Mucosa of descending colon (tissue), 3 donors: ENCODE measurements around the gene LCN15. TPM values are rescaled to one million over a fixed set of nuclear protein-coding genes. Genes with fewer than 3 reads are reported as not detected.
A peak's percentile ranks its signal among the peaks of the same experiment; 100 is the strongest.
"Not testable (repeated sequence)": the region's sequence is repeated elsewhere in the genome, so short reads cannot be mapped to it uniquely, and the experiment has no call there.

Experiments used
- ATAC-seq: fragments of 200-7000 bp; cut with Tn5 transposase; one replicate; pipeline ENCODE4 v1.9.1; 2020; ENCODE audit warnings: mild to moderate bottlenecking, moderate library complexity
- DNase-seq, 3 donors: peaks; one replicate each; pipeline ENCODE4 v3.0.0-alpha.2; 2020
- H3K36me3 ChIP-seq: fragments of 200-600 bp; one replicate; pipeline ENCODE4 v1.8.0; 2021; ENCODE audit warnings: low read depth, mild to moderate bottlenecking
- H3K4me1 ChIP-seq: fragments of 200-600 bp; one replicate; pipeline ENCODE4 v1.8.0; 2021; ENCODE audit warnings: low read depth, mild to moderate bottlenecking
- H3K4me3 ChIP-seq: fragments of 200-600 bp; one replicate; pipeline ENCODE4 v1.8.0; 2021; ENCODE audit warnings: mild to moderate bottlenecking
- H3K9me3 ChIP-seq: fragments of 200-600 bp; one replicate; pipeline ENCODE4 v1.8.0; 2021; ENCODE audit warnings: mild to moderate bottlenecking
- intact Hi-C, 2 donors: fragments of 100-400 bp; cut with DNase I in 1 of 2; cut with micrococcal nuclease in 1 of 2; formaldehyde crosslinking; loops; one replicate each; pipeline versions ENCODE4 v1.11.0 to v1.11.1; 2022; cut with DNase I, micrococcal nuclease
- total RNA-seq, 3 donors: library from RNA; stranded (reverse); fragmentation: NEBNext Ultra II Directional in 2 of 3; extraction: Animal tissue kit (Norgen Biotek cat#: 25700) in 2 of 3; gene quantifications; one replicate each; pipeline versions ENCODE4 v1.2.1 to v1.2.4, GENCODE V29; 2021 to 2023
- TF ChIP-seq, protein P1 (sequence below): fragments of 200-600 bp; IDR thresholded peaks from one replicate; pipeline ENCODE4 v1.8.0; 2022; ENCODE audit warnings: antibody characterized with exemption, mild to moderate bottlenecking
- donor health status: DM: no; HTN: no; CAD: no; lungs with moderate emphysema.
- donor health status: DM: no; HTN: no; CAD: no.
- donor health status: DM: no; HTN: yes; CAD: no.

The LCN15 gene
- total RNA-seq, 3 donors from 2014 or later, result 1.6 to 17.2 (median 3.7) TPM

DNA sequence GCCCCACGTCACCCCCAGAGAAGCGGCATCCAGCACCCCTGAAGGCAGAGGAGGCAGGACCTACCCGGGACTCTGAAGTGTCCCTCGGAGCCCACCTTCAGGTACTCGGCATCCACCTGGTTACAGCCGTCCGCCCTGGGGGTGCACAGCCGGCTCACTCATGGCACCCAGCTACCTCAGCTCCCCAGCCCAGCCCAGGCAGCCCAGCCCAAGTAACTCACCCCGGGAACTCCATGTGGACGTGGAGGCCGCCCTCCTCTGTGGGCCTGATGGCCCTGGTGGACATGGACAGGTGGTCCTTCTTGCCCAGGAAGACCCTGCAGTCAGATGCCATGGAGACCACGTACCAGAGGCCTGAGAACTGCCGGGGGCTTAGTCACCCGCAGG is 676 bp downstream of the LCN15 start:
- intact Hi-C loops, result no loop called here
- peak in 2 of 3 donors; percentile 34 to 55 for DNase-seq
- H3K4me1 ChIP-seq, result peaks cover 14% of the 10 kb centered on the region
- no peak overlapping the region for H3K4me3 ChIP-seq
- ATAC-seq, result no peak
- TF ChIP-seq, protein P1, sequence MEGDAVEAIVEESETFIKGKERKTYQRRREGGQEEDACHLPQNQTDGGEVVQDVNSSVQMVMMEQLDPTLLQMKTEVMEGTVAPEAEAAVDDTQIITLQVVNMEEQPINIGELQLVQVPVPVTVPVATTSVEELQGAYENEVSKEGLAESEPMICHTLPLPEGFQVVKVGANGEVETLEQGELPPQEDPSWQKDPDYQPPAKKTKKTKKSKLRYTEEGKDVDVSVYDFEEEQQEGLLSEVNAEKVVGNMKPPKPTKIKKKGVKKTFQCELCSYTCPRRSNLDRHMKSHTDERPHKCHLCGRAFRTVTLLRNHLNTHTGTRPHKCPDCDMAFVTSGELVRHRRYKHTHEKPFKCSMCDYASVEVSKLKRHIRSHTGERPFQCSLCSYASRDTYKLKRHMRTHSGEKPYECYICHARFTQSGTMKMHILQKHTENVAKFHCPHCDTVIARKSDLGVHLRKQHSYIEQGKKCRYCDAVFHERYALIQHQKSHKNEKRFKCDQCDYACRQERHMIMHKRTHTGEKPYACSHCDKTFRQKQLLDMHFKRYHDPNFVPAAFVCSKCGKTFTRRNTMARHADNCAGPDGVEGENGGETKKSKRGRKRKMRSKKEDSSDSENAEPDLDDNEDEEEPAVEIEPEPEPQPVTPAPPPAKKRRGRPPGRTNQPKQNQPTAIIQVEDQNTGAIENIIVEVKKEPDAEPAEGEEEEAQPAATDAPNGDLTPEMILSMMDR, result no peak
- no peaks in the 10 kb centered on the region for H3K36me3 ChIP-seq
- no peaks in the 10 kb centered on the region for H3K9me3 ChIP-seq

DNA sequence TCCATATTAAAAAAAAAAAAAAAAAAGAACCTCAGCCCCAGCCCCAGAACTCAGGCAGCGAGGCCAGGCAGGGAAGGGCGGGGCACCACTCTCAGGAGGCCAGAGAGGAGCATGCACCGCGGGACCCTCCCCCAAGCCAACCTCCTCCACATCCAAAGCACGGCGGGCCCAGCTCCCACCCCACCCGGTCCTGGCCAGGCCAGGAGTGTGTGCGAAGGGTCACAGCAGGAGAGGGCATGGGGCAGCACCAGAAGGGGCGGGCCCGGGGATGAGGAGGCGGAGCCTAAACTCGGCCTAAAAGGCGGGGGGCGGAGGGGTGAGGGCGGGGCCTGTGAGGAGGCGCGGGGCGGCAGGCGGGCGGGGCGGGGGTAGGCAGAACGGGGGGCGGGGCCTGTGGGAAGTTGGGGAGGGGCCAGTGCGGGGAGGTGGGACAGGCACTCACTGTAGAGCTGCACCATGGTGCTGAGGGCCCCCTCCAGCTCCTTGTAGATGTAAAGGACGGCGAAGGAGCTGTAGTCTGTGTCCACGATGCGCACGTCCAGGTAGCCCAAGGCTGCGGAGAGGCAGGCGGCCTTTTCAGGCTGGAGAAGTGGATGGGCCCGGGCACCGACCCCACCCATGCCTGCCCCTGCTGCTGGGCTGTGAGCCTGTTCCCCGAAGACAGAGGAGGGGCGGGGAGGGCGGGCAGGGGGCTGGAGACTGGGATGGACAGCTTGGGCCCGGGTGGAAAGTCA is 1.2 kb downstream of the LCN15 start:
- peak; percentile 26 for ATAC-seq
- Histone ChIP-seq H3K4me3 (no peak overlapping the region), H3K9me3 (no peaks in the 10 kb centered on the region), H3K36me3 (no peaks in the 10 kb centered on the region), H3K4me1 (peaks cover 14% of the 10 kb centered on the region)
- peak; percentile 53 to 78 (median 67) for DNase-seq
- intact Hi-C loops, result no loop called here
- TF ChIP-seq, protein P1, result no peak

DNA sequence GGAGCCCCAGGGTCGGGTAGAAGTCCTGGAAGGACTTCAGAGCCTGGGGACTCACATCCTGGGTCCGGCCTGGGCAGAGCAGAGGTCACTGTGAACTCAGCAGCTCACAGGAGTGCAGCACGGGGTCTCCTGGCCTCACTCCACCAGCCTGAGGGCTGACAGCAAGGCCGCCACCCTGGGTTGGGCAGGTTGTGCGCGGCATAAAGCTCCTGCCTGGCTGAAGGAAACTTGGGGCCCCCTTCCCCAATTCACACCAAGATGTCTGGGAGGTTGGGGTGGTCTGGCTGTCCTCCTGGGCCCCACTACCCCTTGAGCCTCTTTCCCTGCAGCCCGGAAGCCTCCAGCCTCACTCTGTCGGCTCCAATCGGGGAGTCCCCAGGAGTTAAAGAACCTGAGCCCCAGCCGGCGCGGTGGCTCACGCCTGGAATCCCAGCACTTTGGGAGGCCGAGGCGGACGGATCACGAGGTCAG is 2.1 kb downstream of the LCN15 start:
- H3K9me3 ChIP-seq, result no peaks in the 10 kb centered on the region
- ATAC-seq, result no peak

DNA sequence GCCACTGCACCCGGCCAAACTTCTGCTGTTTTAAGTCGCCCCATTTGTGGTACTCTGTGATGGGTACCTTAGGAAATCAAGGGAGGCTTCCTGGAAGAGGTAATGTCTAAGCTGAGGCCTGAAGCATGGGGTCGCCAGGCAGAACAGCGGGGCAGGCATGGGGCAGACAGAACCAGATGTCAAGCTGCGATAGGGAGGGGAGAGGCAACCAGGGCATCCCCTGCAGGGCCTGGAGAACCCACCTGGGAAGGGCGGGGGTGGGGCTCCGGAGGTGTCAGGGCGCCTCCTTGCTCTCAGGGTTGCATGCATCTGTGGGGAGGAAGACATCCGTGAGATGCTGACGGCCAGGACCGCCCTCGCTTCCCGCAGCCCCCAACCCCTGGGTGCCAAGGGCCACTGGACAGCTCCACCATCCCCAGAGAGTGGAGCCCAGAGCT is 2.8 kb downstream of the LCN15 start:
- no peak for ATAC-seq
- DNase-seq, result peak in 2 of 3 donors; percentile 33 to 40
- Histone ChIP-seq H3K4me1 (peaks cover 14% of the 10 kb centered on the region), H3K36me3 (no peaks in the 10 kb centered on the region), H3K9me3 (no peaks in the 10 kb centered on the region), H3K4me3 (no peak overlapping the region)
- TF ChIP-seq, protein P1, result no peak
- intact Hi-C loops, result no loop called here

More for the DNA sequence above, 2.1 kb downstream of the LCN15 start:
- Histone ChIP-seq H3K4me3 (no peak overlapping the region), H3K36me3 (no peaks in the 10 kb centered on the region), H3K4me1 (peaks cover 14% of the 10 kb centered on the region)
- TF ChIP-seq, protein P1, result no peak
- peak in 2 of 3 donors; percentile 20 to 36 for DNase-seq
- intact Hi-C loops, result no loop called here

DNA sequence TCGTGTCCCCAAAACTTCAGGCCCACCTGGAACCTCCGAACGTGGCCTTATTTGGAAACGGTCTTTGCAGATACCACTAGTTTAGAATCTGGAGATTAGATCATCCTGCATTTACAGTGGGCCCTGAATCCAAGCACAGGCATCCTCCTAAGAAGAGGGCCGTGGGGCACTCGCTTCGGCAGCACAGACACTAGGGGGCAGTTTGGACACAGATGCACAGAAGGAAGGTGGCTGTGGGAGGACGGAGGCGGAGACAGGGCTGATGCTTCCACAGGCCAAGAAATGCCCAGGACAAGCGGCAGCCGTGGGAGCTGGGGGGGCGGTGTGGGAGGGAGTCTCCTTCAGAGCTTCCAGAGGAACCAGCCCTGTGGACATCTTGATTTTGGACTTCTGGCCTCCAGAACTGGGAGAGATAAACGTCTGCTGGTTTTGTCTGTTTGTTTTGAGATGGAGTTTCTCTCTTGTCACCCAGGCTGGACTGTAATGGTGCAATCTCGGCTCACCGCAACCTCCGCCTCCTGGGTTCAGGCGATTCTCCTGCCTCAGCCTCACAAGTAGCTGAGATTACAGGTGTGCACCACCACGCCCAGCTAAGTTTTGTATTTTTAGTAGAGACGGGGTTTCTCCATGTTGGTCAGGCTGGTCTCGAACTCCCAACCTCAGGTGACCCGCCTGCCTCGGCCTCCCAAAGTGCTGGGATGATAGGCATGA is 3.3 kb downstream of the LCN15 start:
- DNase-seq, result peak; percentile 50 to 77 (median 67)
- H3K4me1 ChIP-seq, result peaks cover 12% of the 10 kb centered on the region
- TF ChIP-seq, protein P1, result peak; percentile 12
- H3K9me3 ChIP-seq, H3K4me3 ChIP-seq, intact Hi-C loops, H3K36me3 ChIP-seq: not testable (repeated sequence)
- ATAC-seq, result peak; percentile 51
